GM12872 (cell line): ENCODE data around the gene KRTAP5-8.

Experiments used
- TF ChIP-seq, protein P1 (sequence below): IDR thresholded peaks from 3 replicates; pipeline ENCODE4 v1.5.1; 2011; ENCODE audit warnings: low read depth, mild to moderate bottlenecking, low read length, moderate library complexity; ENCODE audit not compliant: insufficient read depth

KRTAP5-8 gene

GRCh38 chr11:71491940-71492339 is 45.9 kb upstream of the KRTAP5-8 start:
- TF ChIP-seq, protein P1, sequence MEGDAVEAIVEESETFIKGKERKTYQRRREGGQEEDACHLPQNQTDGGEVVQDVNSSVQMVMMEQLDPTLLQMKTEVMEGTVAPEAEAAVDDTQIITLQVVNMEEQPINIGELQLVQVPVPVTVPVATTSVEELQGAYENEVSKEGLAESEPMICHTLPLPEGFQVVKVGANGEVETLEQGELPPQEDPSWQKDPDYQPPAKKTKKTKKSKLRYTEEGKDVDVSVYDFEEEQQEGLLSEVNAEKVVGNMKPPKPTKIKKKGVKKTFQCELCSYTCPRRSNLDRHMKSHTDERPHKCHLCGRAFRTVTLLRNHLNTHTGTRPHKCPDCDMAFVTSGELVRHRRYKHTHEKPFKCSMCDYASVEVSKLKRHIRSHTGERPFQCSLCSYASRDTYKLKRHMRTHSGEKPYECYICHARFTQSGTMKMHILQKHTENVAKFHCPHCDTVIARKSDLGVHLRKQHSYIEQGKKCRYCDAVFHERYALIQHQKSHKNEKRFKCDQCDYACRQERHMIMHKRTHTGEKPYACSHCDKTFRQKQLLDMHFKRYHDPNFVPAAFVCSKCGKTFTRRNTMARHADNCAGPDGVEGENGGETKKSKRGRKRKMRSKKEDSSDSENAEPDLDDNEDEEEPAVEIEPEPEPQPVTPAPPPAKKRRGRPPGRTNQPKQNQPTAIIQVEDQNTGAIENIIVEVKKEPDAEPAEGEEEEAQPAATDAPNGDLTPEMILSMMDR = no peak

DNA sequence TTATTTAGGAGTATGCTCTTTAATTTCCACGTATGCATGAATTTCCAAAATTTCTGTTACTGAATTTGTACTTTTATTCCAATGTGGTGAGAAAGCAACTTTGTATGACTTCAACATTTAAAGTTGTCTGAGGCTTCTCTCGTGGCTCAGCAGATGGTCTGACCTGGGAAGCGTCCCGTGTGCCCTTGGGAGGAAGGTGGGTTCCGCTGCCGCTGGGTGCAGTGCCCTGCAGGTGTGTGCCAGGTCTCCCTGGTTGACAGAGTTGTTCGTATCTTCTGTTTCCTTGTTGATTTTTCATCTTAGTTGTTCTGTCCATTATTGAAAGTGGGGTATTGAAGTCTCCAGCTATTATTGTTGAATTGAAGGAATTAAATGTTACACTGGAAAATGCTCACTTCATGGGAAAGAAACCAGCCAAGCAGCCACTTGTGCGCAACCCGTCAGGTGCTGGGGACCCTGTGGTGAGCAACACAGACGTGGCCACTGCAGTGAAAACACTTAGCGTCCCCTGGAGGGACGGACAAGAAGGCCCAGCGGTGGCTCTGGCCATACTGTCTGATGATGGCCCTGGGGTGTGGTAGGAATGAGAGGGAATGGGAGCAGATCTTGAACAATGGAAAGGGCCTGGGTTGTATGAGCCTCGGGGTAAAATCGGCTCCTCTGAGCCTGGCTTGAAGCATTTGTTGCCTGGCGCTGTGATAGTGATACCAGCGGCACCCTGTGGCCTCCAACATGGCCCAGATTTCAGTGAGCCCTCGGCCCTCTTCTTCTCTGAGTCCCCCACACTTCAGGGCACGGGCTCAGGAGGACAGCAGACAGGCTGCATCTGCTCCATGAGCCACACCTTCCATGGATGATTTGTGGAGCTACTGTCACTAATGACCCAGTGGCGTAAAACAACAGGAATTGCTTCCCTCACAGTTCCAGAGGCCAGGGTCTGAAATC is 42.3 kb upstream of the KRTAP5-8 start:
- TF ChIP-seq, protein P1 = no peak

DNA sequence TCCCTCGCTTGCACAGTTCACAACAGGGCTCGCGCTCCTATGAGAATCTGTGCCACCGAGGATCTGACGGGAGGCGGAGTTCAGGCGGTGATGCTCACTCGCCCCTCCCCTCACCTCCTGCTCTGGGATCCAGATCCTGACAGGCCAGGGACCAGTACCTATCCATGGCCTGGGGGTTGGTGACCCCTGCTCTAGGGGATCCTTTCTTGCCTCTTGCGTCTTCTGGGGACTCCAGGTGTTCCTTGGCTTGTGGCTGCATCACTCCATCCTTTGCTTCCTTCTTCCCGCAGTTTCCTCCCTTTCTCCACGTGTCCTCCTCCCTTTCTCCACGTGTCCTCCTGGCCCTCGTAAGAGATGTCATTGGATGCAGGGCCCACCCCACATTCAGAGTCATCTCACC is 41.4 kb upstream of the KRTAP5-8 start:
- TF ChIP-seq, protein P1 = no peak

DNA sequence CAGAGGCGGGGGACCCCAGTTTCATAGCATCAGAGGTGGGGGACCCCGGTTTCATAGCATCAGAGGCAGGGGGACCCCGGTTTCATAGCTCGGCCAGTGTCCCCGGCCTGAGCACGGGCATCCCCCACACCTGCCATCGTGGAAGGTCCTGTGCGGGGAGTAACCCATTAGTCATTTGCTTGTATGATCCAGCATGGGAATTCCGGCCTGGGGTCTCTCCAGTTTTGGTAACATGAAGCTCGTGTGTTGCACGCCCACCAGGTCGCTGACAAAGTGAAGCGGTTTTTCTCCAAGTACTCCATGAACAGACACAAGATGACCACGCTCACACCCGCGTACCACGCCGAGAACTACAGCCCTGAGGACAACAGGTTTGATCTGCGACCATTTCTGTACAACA is 39.7 kb upstream of the KRTAP5-8 start:
- TF ChIP-seq, protein P1 = no peak

DNA sequence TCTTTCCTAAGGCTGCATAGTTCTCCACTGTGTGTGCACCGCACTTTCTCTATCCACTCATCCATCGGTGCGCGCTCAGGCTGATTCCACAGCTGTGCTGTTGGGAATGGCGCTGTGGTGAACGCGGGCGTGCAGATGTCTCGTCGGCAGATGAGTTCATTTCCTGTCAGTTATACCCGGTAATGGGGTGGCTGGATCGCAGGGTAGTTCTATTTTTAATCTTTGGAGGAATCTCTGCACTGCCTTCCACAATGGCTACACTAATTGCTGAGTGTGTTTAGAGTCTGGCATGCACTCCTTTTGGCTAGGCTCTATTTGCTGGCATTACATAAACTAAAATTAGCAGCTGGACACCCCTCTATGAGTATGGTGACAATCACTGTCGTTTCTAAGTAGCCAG is 38.7 kb upstream of the KRTAP5-8 start:
- TF ChIP-seq, protein P1 = no peak

DNA sequence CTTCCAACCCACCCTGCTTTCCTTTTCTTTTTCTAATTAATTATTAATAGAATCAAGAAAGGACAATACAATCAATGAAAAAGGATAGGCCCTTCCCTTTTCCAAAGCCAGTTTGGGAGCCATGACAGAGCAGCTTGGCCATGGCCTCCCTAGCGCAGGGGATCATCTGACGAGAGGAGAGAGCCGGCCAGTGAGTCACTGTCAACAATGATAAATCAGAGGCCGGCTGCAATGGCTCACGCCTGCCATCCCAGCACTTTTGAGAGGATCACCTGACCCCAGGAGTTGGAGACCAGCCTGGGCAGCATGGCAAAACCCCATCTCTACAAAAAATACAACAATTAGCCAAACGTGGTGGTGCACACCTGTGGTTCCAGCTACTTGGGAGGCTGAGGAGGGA is 38.3 kb upstream of the KRTAP5-8 start:
- TF ChIP-seq, protein P1 = no peak

GRCh38 chr11:71500601-71501021 is 37.2 kb upstream of the KRTAP5-8 start:
- TF ChIP-seq, protein P1 = no peak
